Right lobe of liver (tissue), 6 donors: ENCODE data around the gene ACO1. TPM values are rescaled to one million over a fixed set of nuclear protein-coding genes. Genes with fewer than 3 reads are reported as not detected.

Source experiments
- ATAC-seq, 4 donors: fragments of 200-7000 bp; cut with Tn5 transposase; one replicate each; pipeline ENCODE4 v1.9.1; 2020; ENCODE audit warnings: mild to moderate bottlenecking in 4 of 4, moderate library complexity in 4 of 4
- DNase-seq, 3 donors: peaks; one replicate each; pipeline ENCODE4 v3.0.0-alpha.2; 2020
- H3K27ac ChIP-seq, 3 donors: fragments of 200-600 bp; one replicate each; pipeline ENCODE4 v1.8.0; 2022
- H3K27me3 ChIP-seq, 2 donors: fragments of 200-600 bp; one replicate each; pipeline ENCODE4 v1.8.0; 2022
- H3K36me3 ChIP-seq, 4 donors: fragments of 200-600 bp; sonication (generic) in 1 of 4; one replicate each; pipeline versions ENCODE4 v1.5.1 to v1.8.0; 2017 to 2022; ENCODE audit warnings: control low read depth in 1 of 4
- H3K4me1 ChIP-seq, 4 donors: fragments of 200-600 bp; sonication (generic) in 1 of 4; one replicate each; pipeline versions ENCODE4 v1.5.1 to v1.8.0; 2017 to 2022; ENCODE audit warnings: control low read depth in 1 of 4
- H3K4me3 ChIP-seq, 3 donors: fragments of 200-600 bp; one replicate each; pipeline ENCODE4 v1.8.0; 2022
- H3K9me3 ChIP-seq, 4 donors: fragments of 200-600 bp; sonication (generic) in 1 of 4; one replicate each; pipeline versions ENCODE4 v1.5.1 to v1.8.0; 2017 to 2022; ENCODE audit warnings: control low read depth in 1 of 4
- CTCF ChIP-seq, 4 donors: fragments of 200-600 bp in 3 of 4; fragments of 450-650 bp in 1 of 4; IDR thresholded peaks; one replicate each; pipeline versions ENCODE4 v1.5.1 to v1.8.0; 2016 to 2022; ENCODE audit warnings: antibody characterized with exemption in 4 of 4, mild to moderate bottlenecking in 2 of 4
- POLR2A ChIP-seq: fragments of 450-650 bp; IDR thresholded peaks from one replicate; pipeline ENCODE4 v1.6.1; 2017; ENCODE audit warnings: antibody characterized with exemption, mild to moderate bottlenecking
- WGBS: methylation state at CpG from one replicate; pipeline ENCODE4 v1.1.6; 2018; ENCODE audit warnings: low coverage, low lambda C conversion rate; ENCODE audit not compliant: insufficient coverage; ENCODE audit errors: missing lambda C conversion rate; 5-methylcytosine and 5-hydroxymethylcytosine counted together
- intact Hi-C, 2 donors: fragments of 100-400 bp; cut with DNase I; formaldehyde crosslinking; loops; one replicate each; pipeline versions ENCODE4 v1.11.2 to v1.14.1; 2022
- total RNA-seq, 6 experiments: library from RNA; depleted of rRNA in 2 of 6; stranded (reverse); fragments of >200 nt in 2 of 6; fragmentation: NEBNext Ultra II Directional in 3 of 6; extraction: Animal tissue kit (Norgen Biotek cat#: 25700) in 3 of 6; gene quantifications; one replicate each; pipeline versions ENCODE4 v1.1.0 to v1.2.4, GENCODE V29; 2016 to 2023
- donor health status: DM: no; HTN: yes; CAD: no.
- donor health status: DM: no; HTN: no; CAD: no.
- donor health status: DM: no; HTN: no; CAD: no.
- donor health status: DM: no; HTN: yes; CAD: no.
- donor health status: DM: no; HTN: yes; CAD: no.

Gene ACO1
- total RNA-seq, 6 experiments from 2014 or later = 75.4 to 108 (median 98.1) TPM

DNA sequence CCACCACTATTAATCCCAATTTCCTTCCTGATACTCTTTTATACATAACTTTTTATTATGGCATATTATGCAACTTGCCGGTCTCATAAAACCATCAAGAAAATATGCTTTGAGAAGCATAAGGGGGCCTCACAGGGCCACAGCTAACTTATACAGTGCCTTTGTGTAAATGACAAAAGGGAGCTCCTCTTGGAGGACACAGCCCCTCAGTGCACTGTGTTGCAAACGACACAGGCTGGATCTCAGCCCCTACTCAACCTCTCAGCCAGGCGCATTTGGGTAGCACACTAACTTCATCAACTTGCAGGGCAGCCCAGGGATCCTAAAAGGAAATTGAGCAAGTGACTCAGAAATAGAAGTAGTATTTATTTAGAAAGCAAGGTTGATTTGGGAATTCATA, 106.2 kb downstream of the ACO1 start:
- Histone ChIP-seq H3K27me3 (no peaks in the 10 kb centered on the region), H3K36me3 (peaks cover 0 to 3% (median 0%) of the 10 kb centered on the region in 4 donors), H3K9me3 (no peaks in the 10 kb centered on the region), H3K27ac (no peak overlapping the region), H3K4me1 (peaks cover 0 to 22% (median 11%) of the 10 kb centered on the region in 4 donors), H3K4me3 (no peak overlapping the region)
- intact Hi-C loops = no loop called here
- no peak for DNase-seq
- TF ChIP-seq POLR2A = no peak
- no peak for TF ChIP-seq CTCF (IDR thresholded peaks at IDR 0.05)
- ATAC-seq = no peak
- 89% methylated on average over 3 of the region's 3 CpGs for WGBS

- intact Hi-C loops = no loop called here
- TF ChIP-seq CTCF (IDR thresholded peaks at IDR 0.05) = no peak
- no peak for TF ChIP-seq POLR2A
- H3K4me1 ChIP-seq = no peaks in the 10 kb centered on the region
- no peaks in the 10 kb centered on the region for H3K27me3 ChIP-seq
- H3K4me3 ChIP-seq = no peak overlapping the region
- H3K36me3 ChIP-seq = peaks cover 0 to 6% (median 1%) of the 10 kb centered on the region in 4 donors
- no peak overlapping the region for H3K27ac ChIP-seq
- no peak for DNase-seq
- ATAC-seq = no peak
- no peaks in the 10 kb centered on the region for H3K9me3 ChIP-seq
Measured at GRCh38 chr9:32497921-32498320, 113.5 kb downstream of the ACO1 start.

GRCh38 chr9:32500768-32501167, 116.3 kb downstream of the ACO1 start:
- DNase-seq = no peak

GRCh38 chr9:32501868-32502267, 117.4 kb downstream of the ACO1 start:
- H3K27me3 ChIP-seq = no peaks in the 10 kb centered on the region
- DNase-seq (no peak), ATAC-seq (no peak)
- peaks cover 0 to 6% (median 1%) of the 10 kb centered on the region in 4 donors for H3K36me3 ChIP-seq
- TF ChIP-seq POLR2A = no peak
- TF ChIP-seq CTCF (IDR thresholded peaks at IDR 0.05) = no peak
- H3K4me1 ChIP-seq = no peaks in the 10 kb centered on the region
- H3K27ac ChIP-seq = no peak overlapping the region
- WGBS = 82% methylated on average over 1 of the region's 1 CpG
- no peaks in the 10 kb centered on the region for H3K9me3 ChIP-seq
- no peak overlapping the region for H3K4me3 ChIP-seq
- intact Hi-C loops = no loop called here

More at GRCh38 chr9:32500768-32501167, 116.3 kb downstream of the ACO1 start:
- ATAC-seq = peak in 1 of 4 donors; percentile 81
- no peak overlapping the region for H3K27ac ChIP-seq
- H3K9me3 ChIP-seq = no peaks in the 10 kb centered on the region
- TF ChIP-seq POLR2A (no peak), CTCF (IDR thresholded peaks at IDR 0.05) (no peak)
- no peaks in the 10 kb centered on the region for H3K27me3 ChIP-seq
- intact Hi-C loops = no loop called here
- WGBS = 89% methylated on average over 1 of the region's 2 CpGs
- peaks cover 0 to 6% (median 1%) of the 10 kb centered on the region in 4 donors for H3K36me3 ChIP-seq
- no peaks in the 10 kb centered on the region for H3K4me1 ChIP-seq
- H3K4me3 ChIP-seq = no peak overlapping the region

GRCh38 chr9:32502464-32502863, 118.0 kb downstream of the ACO1 start:
- TF ChIP-seq CTCF (IDR thresholded peaks at IDR 0.05) = no peak
- TF ChIP-seq POLR2A = no peak
- 93% methylated on average over 3 of the region's 4 CpGs for WGBS
- DNase-seq (no peak), ATAC-seq (no peak)
- Histone ChIP-seq H3K9me3 (no peaks in the 10 kb centered on the region), H3K27ac (no peak overlapping the region), H3K36me3 (peaks cover 0 to 6% (median 1%) of the 10 kb centered on the region in 4 donors), H3K4me1 (no peaks in the 10 kb centered on the region), H3K4me3 (no peak overlapping the region), H3K27me3 (no peaks in the 10 kb centered on the region)
- intact Hi-C loops = no loop called here
